Lower leg skin (tissue), 4 donors: ENCODE data around the gene ETV4. TPM values are rescaled to one million over a fixed set of nuclear protein-coding genes. Genes with fewer than 3 reads are reported as not detected.

Experiments
- DNase-seq, 2 donors: peaks; one replicate each; pipeline ENCODE4 v3.0.0-alpha.2; 2019; ENCODE audit warnings: low spot score in 2 of 2
- H3K4me3 ChIP-seq: fragments of 200-600 bp; sonication (generic); 2 replicates; pipeline ENCODE4 v1.5.1; 2017; ENCODE audit warnings: mild to moderate bottlenecking, low read depth; ENCODE audit not compliant: poor library complexity, severe bottlenecking
- CTCF ChIP-seq, 3 donors: fragments of 450-650 bp; IDR thresholded peaks; one replicate each; pipeline ENCODE4 v1.5.1; 2016; ENCODE audit warnings: antibody characterized with exemption in 3 of 3, mild to moderate bottlenecking in 3 of 3, moderate library complexity in 2 of 3
- POLR2A ChIP-seq, 2 donors: fragments of 450-650 bp; IDR thresholded peaks; one replicate each; pipeline ENCODE4 v1.6.1; 2016 to 2017; ENCODE audit warnings: antibody characterized with exemption in 2 of 2, mild to moderate bottlenecking in 1 of 2, moderate library complexity in 1 of 2
- WGBS, 2 donors: methylation state at CpG; one replicate each; pipeline ENCODE4 v1.1.5; 2018; 5-methylcytosine and 5-hydroxymethylcytosine counted together
- intact Hi-C: fragments of 100-400 bp; cut with DNase I; formaldehyde crosslinking; loops from one replicate; pipeline ENCODE4 v1.15.0; 2023; ENCODE audit warnings: low total_unique reads
- total RNA-seq, 4 donors: library from RNA; depleted of rRNA; stranded (reverse); fragments of >200 nt; gene quantifications; one replicate each; pipeline ENCODE4 v1.1.0, GENCODE V29; 2016

The ETV4 gene
- total RNA-seq, 4 donors from 2014 or later, result 3.7 to 8.8 (median 6.5) TPM

- 66 to 68% methylated on average over 6 of the region's 6 CpGs for WGBS, 2 donors
- intact Hi-C loops, result no loop called here
These were observed 9.7 kb downstream of the ETV4 start for GRCh38 chr17:43536236-43536992.

GRCh38 chr17:43534909-43535308 lies 11.2 kb downstream of the ETV4 start:
- H3K4me3 ChIP-seq, result no peak overlapping the region
- no peak for DNase-seq
- TF ChIP-seq POLR2A (IDR thresholded peaks at IDR 0.05), result no peak
- no peak for TF ChIP-seq CTCF (IDR thresholded peaks at IDR 0.05)
- intact Hi-C loops, result no loop called here
- WGBS, 2 donors, result 92% methylated on average over 5 of the region's 5 CpGs

More at GRCh38 chr17:43536236-43536992, 9.7 kb downstream of the ETV4 start:
- TF ChIP-seq POLR2A (IDR thresholded peaks at IDR 0.05), result no peak
- TF ChIP-seq CTCF (IDR thresholded peaks at IDR 0.05), result no peak
- H3K4me3 ChIP-seq, result no peak overlapping the region
- DNase-seq, result no peak

GRCh38 chr17:43533699-43534098 lies 12.4 kb downstream of the ETV4 start:
- intact Hi-C loops, result no loop called here
- 100% methylated on average over 4 of the region's 4 CpGs for WGBS, 2 donors

GRCh38 chr17:43532581-43532980 lies 13.6 kb downstream of the ETV4 start:
- WGBS, 2 donors, result 54 to 71% methylated on average over 10 of the region's 10 CpGs
- intact Hi-C loops, result no loop called here
- TF ChIP-seq POLR2A (IDR thresholded peaks at IDR 0.05), result no peak
- TF ChIP-seq CTCF (IDR thresholded peaks at IDR 0.05), result no peak
- H3K4me3 ChIP-seq, result no peak overlapping the region
- no peak for DNase-seq

More at GRCh38 chr17:43533699-43534098, 12.4 kb downstream of the ETV4 start:
- TF ChIP-seq CTCF (IDR thresholded peaks at IDR 0.05) (no peak), POLR2A (IDR thresholded peaks at IDR 0.05) (no peak)
- no peak for DNase-seq
- no peak overlapping the region for H3K4me3 ChIP-seq

- no peak for DNase-seq
- intact Hi-C loops, result no loop called here
- no peak for TF ChIP-seq POLR2A (IDR thresholded peaks at IDR 0.05)
- TF ChIP-seq CTCF (IDR thresholded peaks at IDR 0.05), result no peak
- no peak overlapping the region for H3K4me3 ChIP-seq
- 68 to 80% methylated on average over 8 of the region's 8 CpGs for WGBS, 2 donors
These were observed 14.2 kb downstream of the ETV4 start for GRCh38 chr17:43531955-43532354.

GRCh38 chr17:43531082-43531378 lies 15.1 kb downstream of the ETV4 start:
- WGBS, 2 donors, result 53 to 59% methylated on average over 3 of the region's 3 CpGs
- DNase-seq, result no peak
- TF ChIP-seq POLR2A (IDR thresholded peaks at IDR 0.05) (no peak), CTCF (IDR thresholded peaks at IDR 0.05) (no peak)
- no peak overlapping the region for H3K4me3 ChIP-seq
- intact Hi-C loops, result no loop called here
